GM12874 (cell line): ENCODE data around the gene SHISA2.

ENCODE experiments used
- TF ChIP-seq, protein P1 (sequence below): IDR thresholded peaks from 2 replicates; pipeline ENCODE4 v1.5.1; 2011; ENCODE audit warnings: low read depth, mild to moderate bottlenecking, control low read depth, low read length, moderate library complexity; ENCODE audit not compliant: insufficient read depth

SHISA2 gene

DNA sequence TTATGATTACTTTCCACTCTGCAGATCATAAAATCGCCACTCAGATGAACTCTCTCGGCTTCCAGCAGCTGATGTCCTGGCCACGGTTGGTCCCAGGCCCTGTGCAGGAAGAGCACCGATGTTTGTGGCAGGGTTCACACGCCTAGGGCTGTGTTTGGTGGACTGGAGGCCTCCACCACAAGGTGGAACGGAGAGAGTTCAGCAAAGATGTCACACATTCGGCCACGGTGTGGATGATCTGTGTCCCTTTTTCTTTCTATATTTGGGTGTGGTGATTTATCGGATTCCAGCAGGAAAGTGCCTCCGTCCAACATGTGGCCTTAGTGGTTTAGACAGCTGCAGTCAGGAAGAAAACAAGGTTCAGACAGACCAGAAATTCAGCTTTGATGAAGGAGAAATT lies 521 bp upstream of the SHISA2 start:
- TF ChIP-seq, protein P1, sequence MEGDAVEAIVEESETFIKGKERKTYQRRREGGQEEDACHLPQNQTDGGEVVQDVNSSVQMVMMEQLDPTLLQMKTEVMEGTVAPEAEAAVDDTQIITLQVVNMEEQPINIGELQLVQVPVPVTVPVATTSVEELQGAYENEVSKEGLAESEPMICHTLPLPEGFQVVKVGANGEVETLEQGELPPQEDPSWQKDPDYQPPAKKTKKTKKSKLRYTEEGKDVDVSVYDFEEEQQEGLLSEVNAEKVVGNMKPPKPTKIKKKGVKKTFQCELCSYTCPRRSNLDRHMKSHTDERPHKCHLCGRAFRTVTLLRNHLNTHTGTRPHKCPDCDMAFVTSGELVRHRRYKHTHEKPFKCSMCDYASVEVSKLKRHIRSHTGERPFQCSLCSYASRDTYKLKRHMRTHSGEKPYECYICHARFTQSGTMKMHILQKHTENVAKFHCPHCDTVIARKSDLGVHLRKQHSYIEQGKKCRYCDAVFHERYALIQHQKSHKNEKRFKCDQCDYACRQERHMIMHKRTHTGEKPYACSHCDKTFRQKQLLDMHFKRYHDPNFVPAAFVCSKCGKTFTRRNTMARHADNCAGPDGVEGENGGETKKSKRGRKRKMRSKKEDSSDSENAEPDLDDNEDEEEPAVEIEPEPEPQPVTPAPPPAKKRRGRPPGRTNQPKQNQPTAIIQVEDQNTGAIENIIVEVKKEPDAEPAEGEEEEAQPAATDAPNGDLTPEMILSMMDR, result no peak

DNA sequence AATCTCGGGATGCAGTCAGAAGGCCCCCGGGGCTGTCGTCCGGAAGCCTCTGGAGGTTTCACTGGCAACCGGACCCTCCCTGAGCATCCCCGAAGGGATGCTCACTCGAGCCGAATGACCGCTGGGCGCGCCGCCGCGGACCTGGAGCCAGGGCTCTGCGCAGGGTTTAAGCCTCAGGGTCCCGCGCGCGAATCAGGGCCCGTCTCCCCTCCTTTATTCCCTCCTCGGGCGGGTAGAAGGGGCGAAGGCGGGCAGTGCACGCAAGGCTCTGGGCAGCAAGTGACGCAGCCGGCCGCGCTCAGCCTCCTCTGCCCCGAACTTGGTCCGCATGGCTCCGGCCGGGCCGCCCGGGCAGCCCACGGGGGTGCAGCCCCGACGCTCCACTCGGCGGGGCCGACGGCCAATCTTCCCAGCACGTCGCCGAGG lies 572 bp downstream of the SHISA2 start:
- TF ChIP-seq, protein P1, result no peak

DNA sequence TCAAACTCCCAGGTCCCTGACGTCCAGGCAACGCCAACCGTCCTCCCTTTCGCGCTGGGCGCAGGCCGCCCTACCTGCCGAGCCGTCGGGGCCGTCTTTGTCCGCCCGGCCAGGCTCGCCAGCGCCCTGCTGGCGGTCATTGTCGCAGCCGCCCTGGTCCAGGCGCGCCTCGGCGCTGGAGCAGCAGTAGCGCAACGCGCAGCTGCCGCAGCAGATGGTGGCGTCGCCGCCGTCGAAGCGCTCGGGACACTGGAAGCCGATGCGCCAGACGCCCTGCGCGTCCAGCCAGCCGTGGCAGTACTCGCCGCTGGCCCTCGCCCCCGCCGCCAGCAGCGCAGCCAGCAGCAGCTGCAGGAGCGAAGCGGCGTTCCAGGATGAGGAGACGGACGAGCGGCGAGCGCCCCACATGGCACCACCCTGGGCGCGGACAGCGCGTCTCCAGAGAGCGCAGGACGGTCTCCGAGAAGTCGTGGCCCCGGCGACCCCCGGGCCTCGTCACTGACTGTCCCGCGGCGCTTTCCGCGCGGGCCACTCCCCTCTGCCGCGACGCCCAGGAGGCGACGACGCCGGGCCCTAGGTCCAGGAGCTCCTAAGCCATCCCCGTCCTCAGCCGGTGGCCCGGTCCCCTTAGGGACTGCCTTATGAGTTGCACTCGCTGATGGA lies 1.1 kb downstream of the SHISA2 start:
- TF ChIP-seq, protein P1, result no peak

- TF ChIP-seq, protein P1, result no peak
Measured at GRCh38 chr13:26048741-26049140, 3.1 kb downstream of the SHISA2 start.

GRCh38 chr13:26047040-26047439 lies 4.8 kb downstream of the SHISA2 start:
- TF ChIP-seq, protein P1, result no peak

DNA sequence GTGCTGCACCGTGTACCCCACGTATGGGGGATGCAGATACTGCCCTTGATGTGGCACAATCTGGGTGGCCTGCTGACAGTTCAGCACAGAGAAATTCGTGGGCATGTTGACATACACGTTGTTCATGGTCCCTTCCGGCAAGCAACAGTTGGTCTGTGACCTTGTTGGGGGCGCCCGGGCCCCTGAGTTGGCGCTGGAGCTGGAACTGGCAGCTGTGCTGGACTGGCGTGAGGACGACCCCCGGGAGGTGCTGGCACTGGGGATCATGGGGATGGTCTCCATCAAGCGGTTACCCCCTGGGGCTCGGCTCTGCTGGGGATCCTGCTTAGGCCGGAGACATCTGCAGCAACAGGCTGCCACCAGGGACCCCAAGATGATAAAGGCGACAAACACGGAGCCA lies 5.2 kb downstream of the SHISA2 start:
- TF ChIP-seq, protein P1, result no peak

GRCh38 chr13:26045142-26045541 lies 6.7 kb downstream of the SHISA2 start:
- TF ChIP-seq, protein P1, result no peak

- TF ChIP-seq, protein P1, result no peak
Measured at GRCh38 chr13:26042785-26043184, 9.0 kb downstream of the SHISA2 start.
